ENCODE results near the gene PCBP2. TPM values are rescaled to one million over a fixed set of nuclear protein-coding genes. Genes with fewer than 3 reads are reported as not detected.

The PCBP2 gene
- total RNA-seq, 6 donors from 2014 or later = 346 to 723 (median 513) TPM

GRCh38 chr12:53483979-53484377, 32.1 kb downstream of the PCBP2 start:
- 93 to 95% methylated on average over 4 of the region's 4 CpGs for WGBS, 2 donors
- no peak overlapping the region for H3K27ac ChIP-seq

DNA sequence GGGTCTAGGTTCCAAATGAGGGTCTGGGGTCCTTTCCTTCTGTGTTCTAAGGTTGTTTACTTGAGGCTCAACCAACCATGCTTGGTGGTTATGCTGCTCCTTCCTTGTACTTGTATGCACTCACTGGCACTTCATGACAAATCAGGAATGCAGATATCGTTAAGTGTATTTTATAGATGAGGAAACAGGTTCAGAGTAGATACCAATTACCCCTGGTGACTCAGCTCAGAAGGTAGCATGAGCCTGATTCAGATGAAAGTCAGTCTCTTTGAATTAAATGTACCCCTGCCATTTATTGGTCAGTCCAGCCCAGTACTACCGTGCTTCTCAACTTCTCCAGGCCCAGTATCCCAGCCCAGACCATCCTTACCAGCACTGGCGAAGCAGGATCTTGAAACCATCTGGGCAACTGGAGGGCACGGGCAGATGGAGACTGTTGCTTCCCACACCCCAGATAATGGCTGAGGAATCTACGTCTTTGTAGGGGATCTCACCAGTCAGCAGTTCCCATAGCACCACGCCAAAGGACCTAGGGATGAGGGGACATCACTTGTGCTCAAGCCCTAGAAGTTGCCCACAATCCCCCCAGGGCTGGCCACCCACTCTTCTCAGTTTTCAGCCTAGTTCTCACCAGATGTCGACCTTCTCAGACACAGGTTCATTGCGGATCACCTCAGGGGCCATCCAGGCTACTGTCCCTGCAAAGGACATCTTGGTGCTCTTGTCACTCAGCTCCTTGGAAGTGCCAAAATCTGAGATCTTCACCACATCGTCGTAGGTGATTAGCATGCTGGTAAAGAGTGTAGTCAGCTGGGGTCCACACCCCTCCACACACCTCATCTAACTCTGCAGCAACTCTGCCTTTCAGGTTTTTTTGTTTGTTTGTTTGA, 33.0 kb downstream of the PCBP2 start:
- H3K27me3 ChIP-seq = no peaks in the 10 kb centered on the region
- DNase-seq = no peak
- H3K36me3 ChIP-seq = peaks cover 8 to 80% (median 59%) of the 10 kb centered on the region in 4 donors
- TF ChIP-seq EP300 (IDR thresholded peaks at IDR 0.05) = no peak
- no peak for TF ChIP-seq POLR2A (IDR thresholded peaks at IDR 0.05)
- no peak for TF ChIP-seq CTCF (IDR thresholded peaks at IDR 0.05)
- no peak for TF ChIP-seq POLR2AphosphoS5 (IDR thresholded peaks at IDR 0.05)
- H3K4me1 ChIP-seq = peaks cover 0 to 34% (median 17%) of the 10 kb centered on the region in 4 donors
- 86 to 87% methylated on average over 5 to 10 of the region's 10 CpGs for WGBS, 2 donors
- H3K4me3 ChIP-seq = no peak overlapping the region
- H3K9me3 ChIP-seq = no peaks in the 10 kb centered on the region
- no peak for ATAC-seq (ENCODE audit: low FRiP score in 2 of 2)
- no peak overlapping the region for H3K27ac ChIP-seq

More at GRCh38 chr12:53483979-53484377, 32.1 kb downstream of the PCBP2 start:
- peaks cover 0 to 36% (median 18%) of the 10 kb centered on the region in 4 donors for H3K4me1 ChIP-seq
- H3K27me3 ChIP-seq = no peaks in the 10 kb centered on the region
- no peak overlapping the region for H3K4me3 ChIP-seq
- ATAC-seq (ENCODE audit: low FRiP score in 2 of 2) (no peak), DNase-seq (no peak)
- H3K9me3 ChIP-seq = no peaks in the 10 kb centered on the region
- TF ChIP-seq POLR2AphosphoS5 (IDR thresholded peaks at IDR 0.05) = no peak
- no peak for TF ChIP-seq EP300 (IDR thresholded peaks at IDR 0.05)
- TF ChIP-seq POLR2A (IDR thresholded peaks at IDR 0.05) = no peak
- no peak for TF ChIP-seq CTCF (IDR thresholded peaks at IDR 0.05)
- H3K36me3 ChIP-seq = peaks cover 11 to 90% (median 67%) of the 10 kb centered on the region in 4 donors

- Histone ChIP-seq H3K36me3 (peaks cover 0 to 68% (median 46%) of the 10 kb centered on the region in 4 donors), H3K4me1 (peaks cover 0 to 29% (median 15%) of the 10 kb centered on the region in 4 donors), H3K9me3 (no peaks in the 10 kb centered on the region), H3K27me3 (no peaks in the 10 kb centered on the region), H3K4me3 (no peak overlapping the region), H3K27ac (no peak overlapping the region)
- DNase-seq = no peak
- no peak for ATAC-seq (ENCODE audit: low FRiP score in 2 of 2)
- 91 to 98% methylated on average over 7 to 10 of the region's 10 CpGs for WGBS, 2 donors
- TF ChIP-seq CTCF (IDR thresholded peaks at IDR 0.05) (no peak), POLR2AphosphoS5 (IDR thresholded peaks at IDR 0.05) (no peak), POLR2A (IDR thresholded peaks at IDR 0.05) (no peak), EP300 (IDR thresholded peaks at IDR 0.05) (no peak)
Observed at GRCh38 chr12:53485955-53486735, 34.2 kb downstream of the PCBP2 start.

DNA sequence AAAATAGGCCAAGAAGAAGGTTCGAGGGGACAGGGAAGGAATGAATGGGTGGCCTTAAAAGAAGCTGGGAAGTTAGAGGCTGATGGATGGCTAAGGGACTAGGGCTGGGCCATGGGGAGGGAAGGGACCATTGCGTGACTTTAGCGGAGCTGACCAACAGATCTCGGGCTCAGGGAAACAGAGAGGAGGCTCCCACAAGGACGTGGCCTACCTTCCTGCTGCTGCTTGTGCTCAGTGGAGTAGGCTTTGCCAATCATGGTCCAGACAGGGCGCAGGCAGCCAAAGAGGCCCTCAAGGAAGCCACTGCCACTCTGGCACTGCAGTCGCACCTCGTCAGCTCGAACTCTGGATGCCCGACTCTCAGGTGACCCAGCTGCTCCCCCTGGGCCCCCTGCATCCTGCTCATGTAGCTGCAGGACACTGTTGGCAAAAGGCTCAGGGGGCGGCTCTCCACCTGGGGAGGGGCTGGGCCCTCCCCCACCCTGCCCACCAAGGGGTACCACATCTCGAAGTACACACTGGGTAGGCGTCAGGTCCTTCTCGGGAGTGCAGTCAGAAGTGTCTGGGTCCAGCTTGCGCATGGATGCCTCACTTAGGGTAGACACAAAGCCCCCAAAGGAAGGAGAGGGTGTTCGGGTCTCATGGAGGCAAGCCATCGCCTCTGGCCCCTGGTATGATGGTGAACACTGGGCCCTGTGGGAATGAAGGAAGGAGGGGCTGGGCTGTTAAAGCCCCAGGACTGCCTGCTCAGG, 35.0 kb downstream of the PCBP2 start:
- H3K36me3 ChIP-seq = peaks cover 0 to 60% (median 39%) of the 10 kb centered on the region in 4 donors
- peak overlapping the region in 2 of 4 donors; percentile 12 to 39 for H3K27ac ChIP-seq
- no peaks in the 10 kb centered on the region for H3K9me3 ChIP-seq
- no peak for ATAC-seq (ENCODE audit: low FRiP score in 2 of 2)
- WGBS, 2 donors = 74 to 83% methylated on average over 13 to 17 of the region's 17 CpGs
- peaks cover 0 to 32% (median 16%) of the 10 kb centered on the region in 4 donors for H3K4me1 ChIP-seq
- peak in 1 of 2 donors; percentile 52 for DNase-seq
- no peak overlapping the region for H3K4me3 ChIP-seq
- no peaks in the 10 kb centered on the region for H3K27me3 ChIP-seq
- TF ChIP-seq CTCF (IDR thresholded peaks at IDR 0.05) (no peak), POLR2A (IDR thresholded peaks at IDR 0.05) (no peak), POLR2AphosphoS5 (IDR thresholded peaks at IDR 0.05) (no peak)
